NCI-H187 treated with DMSO at 0.1 percent for 48 hours (cell line): ENCODE results near the gene UVSSA.

Source experiments
- DNase-seq: peaks from one replicate; lab custom pipeline; 2025; lab: John Stamatoyannopoulos, UW

UVSSA gene, protein sequence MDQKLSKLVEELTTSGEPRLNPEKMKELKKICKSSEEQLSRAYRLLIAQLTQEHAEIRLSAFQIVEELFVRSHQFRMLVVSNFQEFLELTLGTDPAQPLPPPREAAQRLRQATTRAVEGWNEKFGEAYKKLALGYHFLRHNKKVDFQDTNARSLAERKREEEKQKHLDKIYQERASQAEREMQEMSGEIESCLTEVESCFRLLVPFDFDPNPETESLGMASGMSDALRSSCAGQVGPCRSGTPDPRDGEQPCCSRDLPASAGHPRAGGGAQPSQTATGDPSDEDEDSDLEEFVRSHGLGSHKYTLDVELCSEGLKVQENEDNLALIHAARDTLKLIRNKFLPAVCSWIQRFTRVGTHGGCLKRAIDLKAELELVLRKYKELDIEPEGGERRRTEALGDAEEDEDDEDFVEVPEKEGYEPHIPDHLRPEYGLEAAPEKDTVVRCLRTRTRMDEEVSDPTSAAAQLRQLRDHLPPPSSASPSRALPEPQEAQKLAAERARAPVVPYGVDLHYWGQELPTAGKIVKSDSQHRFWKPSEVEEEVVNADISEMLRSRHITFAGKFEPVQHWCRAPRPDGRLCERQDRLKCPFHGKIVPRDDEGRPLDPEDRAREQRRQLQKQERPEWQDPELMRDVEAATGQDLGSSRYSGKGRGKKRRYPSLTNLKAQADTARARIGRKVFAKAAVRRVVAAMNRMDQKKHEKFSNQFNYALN

DNA sequence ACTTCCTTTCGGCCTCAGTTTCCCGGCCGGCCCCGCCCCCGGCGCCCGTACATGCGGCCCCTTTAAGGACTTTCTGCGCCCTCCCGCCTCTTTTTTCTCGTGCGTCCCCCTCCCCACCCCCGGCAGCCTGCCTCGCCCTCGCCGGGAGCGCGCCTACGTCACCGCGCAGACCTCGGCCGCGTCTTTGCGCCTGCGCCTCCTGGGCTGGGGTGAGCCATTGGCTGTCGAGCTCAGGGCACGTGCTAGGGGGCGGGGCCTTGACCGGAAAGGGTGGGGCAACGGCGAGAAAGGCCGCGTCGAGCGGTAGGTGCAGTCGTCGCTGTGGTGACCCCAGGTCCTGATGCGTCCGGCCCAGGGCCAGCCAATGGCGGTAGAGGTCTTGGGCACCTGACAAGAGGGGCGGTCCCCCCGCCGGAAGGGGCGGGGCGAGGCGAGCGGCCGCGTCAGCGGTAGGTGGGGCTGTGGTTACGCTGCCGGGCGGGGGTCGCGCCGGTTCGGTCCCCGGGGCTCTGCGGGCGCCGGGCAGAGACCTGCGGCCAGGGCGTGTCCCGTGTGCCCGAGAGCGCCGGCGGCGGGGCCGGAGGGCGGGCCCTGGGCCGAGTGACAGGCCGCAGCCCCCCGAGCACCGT, at the start of gene UVSSA:
Gene UVSSA, plus strand, starts transcription at position 428 of the 629 bp plus-strand sequence. CDS start 884 bp downstream, outside the sequence.
- peak; percentile 96 for DNase-seq

DNA sequence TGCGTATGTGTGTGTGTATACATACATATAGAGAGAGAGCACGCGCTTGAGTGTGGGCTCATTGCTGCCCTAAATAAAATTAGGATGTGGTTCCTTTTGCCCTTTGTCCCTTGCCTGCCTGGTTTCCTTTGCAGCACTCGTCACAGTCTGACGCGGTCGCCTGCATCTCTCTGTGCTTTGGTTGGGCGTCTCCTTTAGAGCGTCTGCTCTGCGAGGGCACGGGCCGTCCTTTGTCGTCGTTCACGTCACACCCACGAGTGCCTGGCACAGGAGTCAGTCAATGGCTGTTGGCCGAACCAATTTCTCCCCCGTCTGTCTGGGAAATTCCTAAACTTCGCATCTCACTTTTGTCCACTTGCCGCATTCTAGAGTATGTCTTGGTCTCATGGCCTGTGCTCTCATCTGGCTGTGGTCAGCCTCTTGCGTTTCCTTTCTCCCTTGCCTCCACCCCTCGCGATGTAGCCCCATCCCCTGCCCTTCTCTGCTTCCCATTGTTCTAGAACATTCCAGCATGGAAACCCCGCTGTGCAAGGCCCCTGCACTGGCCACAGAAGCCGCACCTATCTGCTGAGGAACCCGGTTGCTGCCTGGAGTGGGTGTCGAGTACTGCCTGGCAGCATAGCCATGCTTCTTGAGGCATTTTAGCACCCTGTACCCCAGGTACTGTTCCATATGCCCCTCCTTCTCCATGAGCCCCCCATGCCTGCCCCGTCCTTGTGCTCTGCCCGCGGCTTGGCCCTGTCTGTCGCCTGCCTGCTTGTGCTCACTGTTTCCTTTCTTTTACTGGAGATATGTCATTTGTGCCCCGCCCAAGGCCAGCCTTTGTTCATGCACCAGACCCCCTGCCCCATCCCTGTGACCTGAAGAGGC, 49.3 kb upstream of the UVSSA start:
- DNase-seq = no peak

DNA sequence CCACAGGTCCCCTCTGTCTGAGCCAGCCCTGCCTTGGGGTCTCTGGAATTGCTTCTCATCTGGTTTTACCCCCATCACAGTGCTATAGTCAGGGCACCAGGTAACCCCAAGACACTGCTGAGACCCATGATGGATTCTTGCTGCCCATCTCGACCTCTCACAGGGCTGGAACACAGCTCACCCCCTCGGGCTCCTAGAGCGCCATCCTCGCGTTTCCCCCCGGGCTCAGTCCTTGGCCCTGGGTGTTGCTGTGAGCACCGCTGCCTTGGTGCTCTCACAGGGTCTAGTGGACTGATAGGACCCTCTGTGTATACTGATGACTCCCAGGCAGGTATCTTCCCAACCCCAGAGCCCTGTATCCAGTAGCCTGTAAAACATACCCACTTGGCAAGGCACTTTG, 48.5 kb upstream of the UVSSA start:
- no peak for DNase-seq

DNA sequence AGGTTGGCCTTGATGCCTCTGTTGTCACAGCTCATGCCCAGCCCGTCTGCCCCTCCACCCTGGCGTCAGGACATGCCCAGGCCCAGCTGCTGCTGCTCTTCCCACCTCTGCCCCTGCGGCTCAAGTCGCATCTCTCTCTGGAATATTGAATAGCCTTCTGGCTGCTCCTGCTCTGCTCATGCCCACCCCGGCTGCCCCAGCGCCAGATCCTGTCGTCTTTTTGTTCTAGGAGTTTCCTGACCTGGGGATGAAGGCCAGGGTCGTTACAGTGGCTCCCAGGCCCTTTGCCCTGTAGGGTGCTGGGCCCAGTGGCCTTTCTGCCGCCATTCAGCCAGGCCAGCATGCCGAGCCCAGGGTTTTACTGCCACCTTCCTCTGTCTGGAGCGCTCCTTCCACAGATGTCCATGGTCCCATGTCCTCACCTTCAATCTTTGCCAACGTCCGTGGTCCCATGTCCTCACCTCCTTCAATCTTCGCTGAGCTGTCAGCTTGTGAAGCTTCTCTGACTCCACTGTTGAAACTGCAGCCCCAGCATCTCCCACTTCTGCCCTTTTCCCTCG, 47.6 kb upstream of the UVSSA start:
- no peak for DNase-seq

DNA sequence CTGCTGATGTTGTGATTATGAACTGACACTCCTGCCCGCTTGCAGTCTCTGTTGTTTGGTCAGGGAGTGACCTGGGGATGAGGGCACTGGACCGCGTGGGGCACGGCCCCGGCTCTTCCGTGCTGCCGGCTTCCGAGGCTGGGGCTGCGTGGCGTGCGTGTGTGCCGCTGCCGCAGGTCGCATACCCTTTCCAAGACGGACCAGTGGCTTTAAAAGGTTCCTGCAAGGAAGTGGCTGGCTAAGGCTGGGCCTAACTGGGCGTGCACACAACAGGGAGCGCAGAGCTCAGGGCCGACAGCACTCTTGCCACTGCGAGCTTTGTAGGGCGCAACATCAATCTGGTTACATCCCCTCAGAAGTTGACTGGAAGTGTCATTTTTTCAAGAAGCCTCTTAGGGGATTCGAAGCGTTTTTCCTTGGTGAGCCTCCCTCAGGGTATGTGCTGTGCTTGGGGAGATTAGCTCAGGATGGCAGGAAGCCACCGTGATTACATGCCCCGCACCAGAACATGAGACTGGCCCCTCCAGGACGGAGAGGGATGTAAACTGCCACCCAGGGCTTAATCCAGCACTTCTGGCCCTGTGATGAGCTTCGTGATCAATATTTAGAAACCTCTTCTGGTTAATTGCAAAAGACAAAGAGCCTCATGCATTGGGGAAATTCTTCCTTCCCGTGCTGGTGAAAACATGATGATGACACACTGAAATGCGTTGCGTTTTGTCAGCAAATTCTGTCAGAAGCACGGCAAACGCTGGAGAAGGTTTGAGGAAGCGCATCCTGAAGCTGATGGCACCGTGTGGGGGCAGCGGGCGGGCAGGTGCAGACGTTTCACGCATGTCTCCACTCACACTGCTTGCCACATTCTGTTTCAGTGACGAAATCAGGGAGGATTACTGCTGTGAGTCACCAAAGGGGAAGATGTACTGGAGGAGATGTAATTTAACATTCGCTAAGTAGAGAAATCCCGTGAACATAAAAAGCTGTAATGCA, 46.2 kb upstream of the UVSSA start:
- DNase-seq = no peak

DNA sequence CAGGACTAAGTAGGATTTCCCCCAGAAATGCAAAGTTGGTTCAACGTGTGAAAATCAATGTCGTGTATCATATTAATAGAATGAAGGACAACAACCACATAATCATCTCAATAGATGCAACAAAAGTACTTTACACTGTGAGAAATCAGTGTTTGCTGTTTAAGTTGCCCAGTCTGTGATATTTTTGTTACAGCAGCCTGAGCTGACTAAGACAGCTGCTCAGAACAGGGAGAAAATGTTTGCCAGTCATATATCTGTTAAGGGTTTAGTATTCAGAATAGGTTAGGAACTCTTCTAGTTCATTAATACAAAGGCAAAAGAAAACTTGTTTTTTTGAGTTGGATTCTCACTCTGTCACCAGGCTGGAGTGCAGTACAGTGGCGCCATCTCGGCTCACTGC, 44.8 kb upstream of the UVSSA start:
- no peak for DNase-seq

DNA sequence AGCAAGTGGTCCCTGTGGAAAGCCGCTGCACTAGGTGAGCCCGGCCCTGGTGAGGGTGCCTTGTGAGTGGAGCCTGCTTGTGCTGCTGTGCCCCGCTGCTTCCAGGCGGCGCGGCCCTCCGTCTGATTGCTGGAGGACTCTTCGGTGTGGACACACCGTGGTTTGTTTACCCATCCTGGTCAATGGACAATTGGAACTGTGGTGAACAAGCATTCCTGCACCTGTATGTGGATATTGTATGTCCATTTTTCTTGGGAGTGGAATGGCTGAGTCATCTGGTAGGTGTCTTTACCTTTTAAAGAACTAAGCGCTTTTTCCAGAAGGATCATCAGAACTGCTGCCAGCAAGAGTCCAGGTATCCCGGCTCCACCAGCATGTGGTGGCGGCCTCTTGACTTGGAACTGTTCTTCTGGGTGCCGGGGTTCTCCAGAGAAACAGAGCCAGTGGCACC, 41.7 kb upstream of the UVSSA start:
- DNase-seq = no peak

DNA sequence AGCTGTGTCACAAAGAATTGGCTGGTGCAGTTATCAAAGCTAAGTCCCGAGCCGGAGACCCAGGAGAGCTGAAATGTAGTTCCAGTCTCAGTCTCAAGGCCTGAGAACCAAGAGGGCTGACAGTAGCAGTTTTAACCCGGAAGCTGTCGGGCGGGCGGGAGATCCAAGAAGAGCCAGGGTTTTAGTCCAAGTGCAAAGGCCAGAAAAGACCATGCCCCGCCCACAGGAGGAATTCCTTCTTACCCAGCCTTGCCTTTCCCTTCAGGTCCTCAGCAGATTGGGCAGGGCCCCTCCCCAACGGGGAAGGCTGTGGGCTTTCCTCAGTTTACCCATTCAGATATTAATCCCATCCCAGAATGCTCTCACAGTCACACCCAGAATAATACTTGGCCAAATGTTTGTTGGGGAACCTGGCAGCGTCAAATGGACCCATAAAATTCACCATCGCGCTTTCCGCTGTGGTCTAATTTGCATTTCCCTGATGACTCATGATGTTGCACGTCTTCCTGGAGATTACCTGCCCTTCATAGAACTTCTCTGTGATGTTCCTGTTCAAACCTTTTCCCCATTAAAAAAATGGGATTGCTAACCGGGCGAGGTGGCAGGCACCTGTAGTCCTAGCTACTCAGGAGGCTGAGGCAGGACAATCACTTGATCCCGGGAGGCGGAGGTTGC, 41.1 kb upstream of the UVSSA start:
- DNase-seq = no peak

DNA sequence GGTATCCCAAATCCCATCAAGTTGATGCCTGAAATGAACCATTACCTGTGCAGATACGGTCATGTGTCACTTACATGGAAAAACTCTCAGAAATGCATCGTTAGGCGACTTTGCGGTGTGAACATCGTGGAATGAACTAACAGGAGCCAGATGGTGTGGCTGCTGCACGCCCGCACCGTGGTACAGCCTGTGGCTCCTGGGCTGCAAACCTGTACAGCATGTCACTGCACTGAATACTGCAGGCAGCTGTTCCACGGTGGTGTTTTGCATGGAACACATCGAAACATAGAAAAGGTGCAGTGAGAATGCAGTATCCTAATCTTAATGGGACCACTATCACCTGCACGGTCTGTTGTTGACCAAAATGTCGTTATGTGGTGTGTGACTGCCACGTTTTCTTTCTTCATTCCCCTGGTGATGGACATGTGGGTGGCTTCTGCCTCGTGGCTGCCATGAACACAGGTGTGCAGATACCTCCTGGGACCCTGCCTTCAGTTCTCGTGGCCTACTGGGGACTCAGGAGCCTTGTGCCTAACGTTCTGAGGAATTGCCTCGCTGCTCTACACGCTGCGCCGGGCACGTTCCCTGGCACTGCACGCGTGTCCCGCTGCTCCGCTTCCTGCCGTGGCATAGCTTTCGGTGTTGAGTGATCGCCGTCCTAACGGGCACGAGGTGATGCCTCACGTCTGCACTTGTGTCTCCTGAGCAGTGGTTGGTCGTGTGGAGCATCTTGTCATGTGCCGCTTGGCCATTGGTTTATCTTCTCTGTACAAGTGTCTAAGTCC, 38.9 kb upstream of the UVSSA start:
- no peak for DNase-seq

DNA sequence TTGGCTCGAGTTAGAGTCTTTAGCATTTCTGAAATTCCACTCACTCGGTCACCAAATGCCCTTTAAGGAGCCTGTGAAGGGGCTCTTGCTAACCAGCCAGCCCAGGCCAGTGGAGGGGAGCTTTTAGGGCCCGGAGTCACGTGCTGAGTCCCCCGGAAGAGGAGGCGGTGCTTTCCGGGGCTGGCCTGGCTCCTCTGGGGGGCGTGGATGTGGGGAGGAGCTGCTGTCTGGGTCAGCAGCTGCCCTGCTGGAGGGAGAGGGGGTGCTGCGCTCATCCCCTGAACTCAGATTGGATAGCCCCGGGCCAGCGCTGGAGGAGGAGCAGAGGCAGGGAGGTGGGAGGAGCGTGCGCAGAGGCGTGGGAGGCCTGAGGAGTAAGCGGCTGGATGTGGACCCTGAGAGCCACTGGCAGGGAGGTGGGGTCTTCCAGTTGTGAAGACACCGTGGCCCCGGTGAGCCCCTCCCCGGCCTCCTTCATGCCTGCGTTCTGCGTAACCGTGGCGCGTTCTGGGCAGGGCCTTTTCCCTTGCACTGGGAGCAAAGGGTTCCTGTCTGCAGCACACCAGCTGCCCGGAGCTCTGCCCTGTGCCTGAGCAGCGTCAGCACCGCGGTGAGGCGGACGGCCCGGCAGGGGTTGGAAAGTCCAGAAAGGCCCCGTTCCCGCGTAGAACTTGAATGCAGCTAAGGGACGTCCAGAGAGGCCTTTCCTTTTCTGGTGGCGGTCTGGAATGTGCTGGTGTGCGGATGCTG, 37.6 kb upstream of the UVSSA start:
- no peak for DNase-seq

DNA sequence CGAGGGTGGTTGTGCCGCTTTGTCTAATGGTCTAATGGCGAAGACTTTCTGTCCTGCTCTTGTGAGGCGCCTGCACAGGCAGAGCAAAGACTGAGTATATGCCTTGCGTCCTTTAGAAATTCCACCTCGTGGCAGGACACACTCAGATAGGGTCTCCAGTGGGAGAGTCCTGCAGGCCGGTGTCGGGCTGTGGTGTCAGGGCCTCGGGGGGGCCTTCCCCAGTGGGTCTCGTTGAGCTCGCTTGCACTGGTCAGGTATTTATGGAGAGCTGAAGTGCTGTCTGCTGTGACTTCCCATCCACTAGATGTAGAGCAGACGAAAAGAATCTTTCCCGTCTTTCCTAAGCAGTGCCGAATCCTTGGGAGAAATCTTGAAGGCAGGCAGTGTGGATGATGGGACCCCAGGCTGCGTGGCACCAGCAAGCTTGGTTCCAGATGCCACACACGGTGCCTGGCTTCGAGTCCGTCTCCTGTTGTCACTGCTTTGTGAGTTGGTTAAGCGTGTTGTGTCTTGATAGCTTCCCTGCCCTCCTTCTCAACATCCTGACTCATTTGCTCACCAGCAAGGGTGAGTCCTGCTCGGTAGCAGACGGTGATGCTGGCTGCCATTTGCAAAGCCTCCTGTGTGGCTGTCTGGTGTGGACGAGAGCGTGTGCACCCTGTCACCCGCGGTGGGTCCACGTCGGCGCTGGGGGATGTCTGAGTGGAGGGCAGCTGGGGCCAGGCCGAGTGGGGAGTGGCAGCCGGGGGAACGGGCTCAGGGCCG, 36.8 kb upstream of the UVSSA start:
- no peak for DNase-seq

DNA sequence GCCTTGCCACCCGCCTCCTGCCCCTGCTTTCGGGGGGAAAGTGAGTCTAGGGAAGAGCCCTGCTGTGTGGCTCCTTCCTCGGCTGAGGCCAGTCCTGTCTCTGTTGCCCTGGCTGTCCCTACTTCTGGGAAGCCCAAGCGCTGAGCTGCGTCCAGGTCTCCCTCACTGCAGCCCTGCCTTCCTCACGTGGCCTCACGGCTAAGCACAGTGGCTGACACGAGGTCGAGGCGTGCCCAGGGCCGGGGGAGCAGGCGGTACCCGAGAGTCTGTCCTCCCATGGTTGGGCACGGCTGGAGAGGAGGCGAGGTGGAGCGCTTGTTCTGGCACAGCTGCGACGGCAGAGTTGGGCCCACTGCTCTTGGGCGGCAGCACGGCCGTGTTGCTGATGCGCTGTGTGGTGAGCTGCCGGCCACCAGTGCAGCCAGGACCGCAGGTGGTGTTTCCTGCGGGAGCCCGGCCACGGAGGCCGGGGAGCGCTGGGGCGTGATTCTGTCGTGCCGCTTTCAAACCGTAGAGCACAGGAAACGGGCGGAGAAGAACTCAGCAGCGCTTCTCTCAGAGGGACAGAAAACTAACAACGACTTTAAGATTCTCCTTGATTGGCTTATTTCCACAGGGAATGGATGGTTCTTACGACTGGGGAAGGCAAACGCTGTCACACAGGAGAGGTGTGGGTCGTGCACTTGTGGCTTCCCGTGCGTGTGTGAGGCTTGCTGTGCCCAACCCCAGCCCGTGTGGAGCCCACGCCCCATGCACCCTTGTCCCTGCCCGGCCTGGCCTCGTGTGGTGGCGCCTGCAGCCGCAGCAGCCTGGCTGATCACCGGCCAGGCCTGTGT, 36.0 kb upstream of the UVSSA start:
- no peak for DNase-seq

DNA sequence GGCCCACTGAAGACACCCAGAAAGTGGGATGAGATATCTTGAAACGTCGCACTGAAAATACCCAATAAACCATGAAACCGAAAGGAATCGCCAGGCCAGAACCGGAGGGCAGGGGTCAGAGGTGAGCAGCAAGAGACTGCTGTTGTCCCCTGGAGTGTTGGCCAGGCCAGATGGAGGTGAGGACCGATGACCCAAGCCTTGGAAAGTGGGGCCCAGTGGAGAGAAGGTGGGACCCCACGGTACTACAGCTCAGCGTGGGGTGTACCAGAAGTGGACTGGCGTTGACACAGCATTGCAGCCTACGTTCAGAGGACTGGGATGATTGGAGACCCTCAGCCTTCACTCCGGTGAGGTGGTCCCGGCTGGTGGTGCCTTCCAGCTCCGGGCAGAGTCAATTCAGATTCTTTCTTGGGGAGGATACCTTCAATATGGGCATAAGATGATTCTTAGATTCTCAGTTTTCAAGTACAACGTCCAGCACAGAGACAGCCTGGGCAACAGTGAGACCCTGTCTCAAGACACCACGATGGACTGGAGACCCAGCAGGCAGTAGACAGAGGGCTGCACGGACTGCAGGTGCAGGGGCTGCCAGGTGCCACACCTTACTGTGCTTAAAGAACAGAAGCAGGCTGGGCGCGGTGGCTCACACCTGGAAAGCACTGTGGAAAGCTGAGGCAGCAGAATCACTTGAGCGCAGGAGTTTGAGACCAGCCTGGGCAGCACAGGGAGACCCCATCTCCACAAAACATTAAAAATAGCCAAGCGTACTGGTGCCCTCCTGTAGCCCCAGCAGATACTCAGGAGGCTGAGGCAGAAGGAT, 34.0 kb upstream of the UVSSA start:
- no peak for DNase-seq

DNA sequence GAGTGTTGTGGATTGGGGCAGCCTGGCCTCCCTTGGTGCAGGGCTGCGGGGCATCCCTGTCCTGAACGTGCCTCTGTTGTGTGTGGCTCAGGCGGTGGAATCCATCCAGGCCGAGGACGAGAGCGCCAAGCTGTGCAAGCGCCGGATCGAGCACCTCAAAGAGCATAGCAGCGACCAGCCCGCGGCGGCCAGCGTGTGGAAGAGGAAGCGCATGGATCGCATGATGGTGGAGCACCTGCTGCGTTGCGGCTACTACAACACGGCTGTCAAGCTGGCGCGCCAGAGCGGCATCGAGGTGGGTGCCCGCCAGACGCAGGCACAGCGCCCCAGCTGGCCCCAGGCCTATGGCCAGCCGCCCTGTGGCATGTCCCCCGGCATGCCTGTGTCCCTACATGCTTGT, 31.7 kb upstream of the UVSSA start:
- no peak for DNase-seq

DNA sequence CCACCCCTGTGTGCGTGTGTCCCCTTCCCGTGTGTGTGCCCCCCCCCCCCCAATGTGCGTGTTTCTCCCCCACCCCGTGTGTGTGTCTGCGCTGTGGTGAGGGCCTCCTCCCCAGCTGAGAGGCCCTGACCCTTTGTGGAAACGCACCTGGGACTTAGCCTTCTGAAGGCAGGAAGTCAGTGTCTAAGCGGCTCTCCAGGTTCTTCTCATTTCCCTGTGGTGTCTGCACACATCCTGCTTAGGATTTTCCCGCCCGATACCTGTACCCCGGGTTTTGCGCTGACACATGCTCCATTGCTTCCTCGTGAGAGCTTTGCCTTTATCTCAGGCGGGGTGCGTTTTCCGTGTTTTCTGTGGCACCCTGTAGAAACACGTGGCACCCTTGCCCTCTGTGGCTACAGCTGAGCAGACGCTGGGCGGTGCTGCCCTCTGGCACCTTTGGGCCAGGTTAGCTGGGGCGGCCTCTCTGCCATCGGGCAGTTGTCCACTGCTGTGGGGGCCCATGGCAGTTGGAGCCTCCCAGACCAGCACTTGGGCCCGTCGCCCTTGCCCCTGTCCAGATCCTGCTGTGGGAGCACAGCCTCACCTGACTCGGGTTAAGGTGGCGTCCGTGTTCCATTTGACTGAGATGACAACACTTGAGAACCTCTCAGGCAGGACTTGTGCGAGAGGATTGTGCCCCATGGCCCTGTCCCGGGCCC, 31.0 kb upstream of the UVSSA start:
- DNase-seq = no peak
